H1 (cell line): ENCODE data around the gene BRD7. TPM values are rescaled to one million over a fixed set of nuclear protein-coding genes. Genes with fewer than 3 reads are reported as not detected.

ENCODE experiments used
- CTCF ChIA-PET: fragments of 300-600 bp; sonication (Branson Sonifier 250); formaldehyde crosslinking; loops from one replicate; lab custom pipeline; 2021; ENCODE audit not compliant: partially characterized antibody; lab: Charles Lee
- POLR2A ChIA-PET: fragments of 300-600 bp; sonication (Branson Sonifier 250); formaldehyde crosslinking; loops from one replicate; lab custom pipeline; 2021; ENCODE audit warnings: inconsistent platforms; ENCODE audit not compliant: partially characterized antibody; lab: Charles Lee
- DNase-seq, 2 experiments: peaks; one replicate each; pipeline versions ENCODE4 v3.0.0 to v3.0.0-alpha.2; 2010 to 2022; ENCODE audit warnings: low spot score in 2 of 2, low read depth in 1 of 2, mixed read lengths in 1 of 2
- FAIRE-seq: peaks from 2 replicates; lab custom pipeline; 2011; peaks lifted over from hg19 to GRCh38; lab: Jason Lieb, UNC
- H2AFZ ChIP-seq: 2 replicates; pipeline ENCODE4 v1.8.1; 2012; ENCODE audit warnings: low read length, inconsistent platforms
- H2AK5ac ChIP-seq: 2 replicates; pipeline ENCODE4 v1.6.1; 2013; ENCODE audit warnings: low read depth, low read length
- H2BK120ac ChIP-seq: replicated peaks from 2 replicates; pipeline ENCODE3; 2013; ENCODE audit warnings: low read depth, low read length, inconsistent platforms
- H2BK12ac ChIP-seq: 2 replicates; pipeline ENCODE4 v1.6.1; 2013; ENCODE audit warnings: low read depth, low read length
- H2BK15ac ChIP-seq: 2 replicates; pipeline ENCODE4 v1.6.1; 2013; ENCODE audit warnings: low read length
- H2BK20ac ChIP-seq: 2 replicates; pipeline ENCODE4 v1.6.1; 2013; ENCODE audit warnings: low read length
- H2BK5ac ChIP-seq: 2 replicates; pipeline ENCODE4 v1.6.1; 2013; ENCODE audit warnings: low read depth, low read length
- H3K14ac ChIP-seq: 2 replicates; pipeline ENCODE4 v1.6.1; 2013; ENCODE audit warnings: inconsistent platforms; ENCODE audit not compliant: insufficient read length
- H3K18ac ChIP-seq: 2 replicates; pipeline ENCODE4 v1.6.1; 2013; ENCODE audit warnings: low read length; ENCODE audit errors: extremely low read depth
- H3K23ac ChIP-seq: 2 replicates; pipeline ENCODE4 v1.6.1; 2013; ENCODE audit warnings: inconsistent platforms; ENCODE audit not compliant: insufficient read length
- H3K23me2 ChIP-seq: 2 replicates; pipeline ENCODE4 v1.6.1; 2013; ENCODE audit warnings: low read depth, low read length
- H3K27ac ChIP-seq: 2 replicates; pipeline ENCODE4 v1.6.1; 2011; ENCODE audit warnings: low read depth, low read length, inconsistent platforms
- H3K27me3 ChIP-seq, 4 experiments: replicated peaks in 1 of 4; 1 replicate in 1 of 4; 2 replicates in 3 of 4; pipeline versions ENCODE4 v1.6.1 to v1.8.1; 2011 to 2013; ENCODE audit warnings: low read length in 3 of 4, mild to moderate bottlenecking in 3 of 4, inconsistent platforms in 2 of 4, mixed read lengths in 2 of 4, moderate library complexity in 1 of 4; ENCODE audit not compliant: control insufficient read depth in 3 of 4, insufficient read depth in 3 of 4; ENCODE audit errors: extremely low read depth in 1 of 4
- H3K36me3 ChIP-seq, 4 experiments: 2 replicates each; pipeline versions ENCODE4 v1.6.1 to v1.8.1; 2011 to 2013; ENCODE audit warnings: mild to moderate bottlenecking in 4 of 4, low read length in 3 of 4, moderate library complexity in 2 of 4, control low read depth in 1 of 4, inconsistent platforms in 1 of 4; ENCODE audit not compliant: insufficient read depth in 4 of 4, control insufficient read depth in 2 of 4
- H3K4ac ChIP-seq: replicated peaks from 2 replicates; pipeline ENCODE3; 2013; ENCODE audit warnings: low read length, low read depth, mixed read lengths, inconsistent platforms; ENCODE audit not compliant: insufficient read length
- H3K4me1 ChIP-seq, 4 experiments: replicated peaks in 1 of 4; 1 replicate in 1 of 4; 2 replicates in 3 of 4; pipeline versions ENCODE4 v1.6.1 to v1.8.1; 2011 to 2013; ENCODE audit warnings: low read length in 3 of 4, inconsistent platforms in 2 of 4, mixed read lengths in 1 of 4; ENCODE audit not compliant: insufficient read depth in 4 of 4, control insufficient read depth in 3 of 4
- H3K4me2 ChIP-seq, 2 experiments: 2 replicates each; pipeline versions ENCODE4 v1.6.1 to v1.8.1; 2011 to 2013; ENCODE audit warnings: low read depth in 2 of 2, low read length in 2 of 2, control low read depth in 1 of 2, inconsistent platforms in 1 of 2, mild to moderate bottlenecking in 1 of 2; ENCODE audit not compliant: insufficient read depth in 1 of 2
- H3K4me3 ChIP-seq, 4 experiments: fragments of 200-600, 300-600 bp in 1 of 4; sonication (generic), shearing (Covaris generic), sonication (Bioruptor Twin) in 1 of 4; 2 replicates each; pipeline versions ENCODE4 v1.5.1 to v1.8.1; 2011 to 2016; ENCODE audit warnings: low read length in 4 of 4, low read depth in 3 of 4, control low read depth in 2 of 4, inconsistent platforms in 2 of 4, mild to moderate bottlenecking in 2 of 4, mixed read lengths in 1 of 4, moderate library complexity in 1 of 4; ENCODE audit not compliant: insufficient read depth in 2 of 4; ENCODE audit errors: extremely low read depth in 1 of 4
- H3K56ac ChIP-seq: replicated peaks from 2 replicates; pipeline ENCODE3; 2013; ENCODE audit warnings: low read depth, mild to moderate bottlenecking, mixed read lengths, low read length, inconsistent platforms; ENCODE audit not compliant: insufficient read length
- H3K79me1 ChIP-seq: 2 replicates; pipeline ENCODE4 v1.6.1; 2013; ENCODE audit warnings: low read depth, low read length, control low read depth
- H3K79me2 ChIP-seq, 2 experiments: 2 replicates each; pipeline versions ENCODE4 v1.6.1 to v1.8.1; 2012 to 2013; ENCODE audit warnings: low read length in 2 of 2, mild to moderate bottlenecking in 2 of 2, inconsistent platforms in 1 of 2; ENCODE audit not compliant: insufficient read depth in 2 of 2, control insufficient read depth in 1 of 2
- H3K9ac ChIP-seq, 4 experiments: replicated peaks in 1 of 4; 1 replicate in 1 of 4; 2 replicates in 3 of 4; pipeline versions ENCODE4 v1.6.1 to v1.8.1; 2011 to 2013; ENCODE audit warnings: low read depth in 3 of 4, low read length in 3 of 4, control low read depth in 2 of 4, mild to moderate bottlenecking in 2 of 4, moderate library complexity in 2 of 4, inconsistent platforms in 1 of 4; ENCODE audit errors: extremely low read depth in 1 of 4
- H3K9me3 ChIP-seq, 2 experiments: 2 replicates each; pipeline versions ENCODE4 v1.6.1 to v1.8.1; 2012 to 2013; ENCODE audit warnings: mild to moderate bottlenecking in 2 of 2, moderate library complexity in 2 of 2, control low read depth in 1 of 2, inconsistent platforms in 1 of 2, low read depth in 1 of 2, low read length in 1 of 2, mixed read lengths in 1 of 2; ENCODE audit not compliant: insufficient read depth in 2 of 2
- H4K20me1 ChIP-seq, 2 experiments: replicated peaks in 1 of 2; 2 replicates each; pipeline versions ENCODE3 to v1.8.1; 2011 to 2013; ENCODE audit warnings: inconsistent platforms in 2 of 2, low read length in 2 of 2, mild to moderate bottlenecking in 1 of 2; ENCODE audit not compliant: insufficient read depth in 2 of 2, control insufficient read depth in 1 of 2
- H4K5ac ChIP-seq: 2 replicates; pipeline ENCODE4 v1.6.1; 2013; ENCODE audit warnings: low read length, low read depth, mixed read lengths, inconsistent platforms; ENCODE audit not compliant: insufficient read length
- H4K8ac ChIP-seq: 2 replicates; pipeline ENCODE4 v1.8.0; 2013; ENCODE audit warnings: mild to moderate bottlenecking, moderate library complexity, low read length, inconsistent platforms; ENCODE audit not compliant: insufficient read depth; ENCODE audit errors: extremely low read depth
- H4K91ac ChIP-seq: replicated peaks from 2 replicates; pipeline ENCODE3; 2013; ENCODE audit warnings: low read length, mixed read lengths, inconsistent platforms; ENCODE audit not compliant: insufficient read length
- CTBP2 ChIP-seq: IDR thresholded peaks from 2 replicates; pipeline ENCODE4 v1.7.0; 2011; ENCODE audit warnings: borderline replicate concordance, mild to moderate bottlenecking, moderate library complexity, mixed read lengths, low read length; ENCODE audit not compliant: insufficient read depth, insufficient read length
- GABPA ChIP-seq: IDR thresholded peaks from 2 replicates; pipeline ENCODE4 v1.6.1; 2011; ENCODE audit warnings: mild to moderate bottlenecking, low read length, moderate library complexity, borderline replicate concordance; ENCODE audit not compliant: insufficient read depth
- HDAC2 ChIP-seq, 2 experiments: fragments of 300-600 bp in 1 of 2; sonication (generic) in 1 of 2; IDR thresholded peaks; 2 replicates each; pipeline ENCODE4 v1.6.1; 2011 to 2012; ENCODE audit warnings: low read depth in 2 of 2, low read length in 2 of 2, mild to moderate bottlenecking in 2 of 2, moderate library complexity in 2 of 2, borderline replicate concordance in 1 of 2, inconsistent platforms in 1 of 2
- JUND ChIP-seq: IDR thresholded peaks from 2 replicates; pipeline ENCODE4 v1.6.1; 2011; ENCODE audit warnings: mild to moderate bottlenecking, improper control_type of control experiment, low read length
- MAFK ChIP-seq: IDR thresholded peaks from 2 replicates; pipeline ENCODE4 v1.6.1; 2012; ENCODE audit warnings: low read depth, mild to moderate bottlenecking, improper control_type of control experiment, low read length
- NANOG ChIP-seq: IDR thresholded peaks from 2 replicates; pipeline ENCODE4 v1.6.1; 2011; ENCODE audit warnings: low read length, low read depth, mild to moderate bottlenecking, inconsistent platforms; ENCODE audit not compliant: insufficient read depth, poor library complexity, severe bottlenecking
- SP4 ChIP-seq: IDR thresholded peaks from 2 replicates; pipeline ENCODE4 v1.6.1; 2012; ENCODE audit warnings: low read length, inconsistent platforms
- ZNF274 ChIP-seq: IDR thresholded peaks from 2 replicates; pipeline ENCODE4 v1.7.0; 2012; ENCODE audit warnings: low read length, borderline replicate concordance; ENCODE audit errors: extremely low read depth
- WGBS, 2 experiments: shearing (Covaris generic) in 1 of 2; methylation state at CpG; one replicate each; pipeline versions ENCODE4 v1.1.6 to v1.1.7; 2013 to 2015; ENCODE audit warnings: low lambda C conversion rate in 2 of 2, mixed read lengths in 2 of 2, inconsistent platforms in 1 of 2, low coverage in 1 of 2, missing lambda C conversion rate in 1 of 2; ENCODE audit not compliant: insufficient replicate concordance in 2 of 2, insufficient coverage in 1 of 2, insufficient read length in 1 of 2; ENCODE audit errors: extremely low coverage in 1 of 2, missing lambda C conversion rate in 1 of 2; 5-methylcytosine and 5-hydroxymethylcytosine counted together
- polyA plus RNA-seq, 7 experiments: library from polyadenylated mRNA; depleted of rRNA in 3 of 7; stranded (reverse) in 5 of 7; unstranded in 2 of 7; fragments of >200 nt in 5 of 7; fragments of 200-250 nt in 2 of 7; gene quantifications; 1 replicate in 5 of 7; 2 replicates in 1 of 7; 4 replicates in 1 of 7; pipeline versions ENCODE4 v1.2.1 to v1.2.3, GENCODE V29; 2011 to 2013; ENCODE audit warnings: missing spikeins in 2 of 7, mixed read lengths in 2 of 7
- total RNA-seq: library from RNA; stranded (reverse); fragmentation: NEBNext Ultra II Directional; extraction: Animal tissue kit (Norgen Biotek cat#: 25700); gene quantifications from 2 replicates; pipeline ENCODE4 v1.2.1, GENCODE V29; 2021

The BRD7 gene
- total and polyA plus RNA-seq, 2 of the 8 experiments (the other 6 are each of a cell fraction or from before 2014, with no cell fraction given), result 42.5 to 120 TPM

DNA sequence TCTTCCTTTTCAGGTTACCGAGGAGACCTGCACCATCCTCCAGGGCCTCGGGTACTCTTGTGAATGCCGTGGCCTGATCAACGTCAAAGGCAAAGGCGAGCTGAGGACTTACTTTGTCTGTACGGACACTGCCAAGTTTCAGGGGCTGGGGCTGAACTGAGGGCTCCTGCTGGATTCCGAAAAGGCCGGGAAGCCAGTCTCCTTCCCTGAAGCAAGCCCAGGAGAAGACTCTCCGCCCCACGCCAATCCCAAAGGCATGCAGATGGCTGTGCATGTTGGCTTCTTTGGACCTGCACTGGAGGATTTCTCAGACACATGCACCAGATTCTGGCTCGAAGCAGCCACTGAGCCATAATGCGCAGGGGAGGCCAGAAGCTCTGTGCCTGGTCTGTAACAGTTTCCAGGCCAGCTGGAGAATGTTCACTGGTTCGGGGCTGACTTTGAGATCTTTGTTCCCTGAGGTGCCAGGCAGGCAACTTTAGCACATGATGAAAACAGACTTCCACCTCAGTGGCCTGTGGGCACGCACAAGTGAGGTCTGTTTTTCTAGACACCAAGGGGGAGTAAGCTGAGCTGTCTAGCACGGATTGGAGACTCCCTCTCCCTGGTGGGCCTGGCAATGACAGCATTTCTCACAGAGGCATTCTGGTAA is 53.3 kb downstream of the BRD7 start:
- Histone ChIP-seq H3K79me1 (no peaks in the 10 kb centered on the region; the same call in 1 of the 2 replicates), H2BK15ac (no peak overlapping the region), H3K14ac (no peak overlapping the region), H2BK120ac (no peak overlapping the region), H3K27ac (no peak overlapping the region), H2AFZ (no peak overlapping the region), H3K23ac (no peak overlapping the region), H4K5ac (no peak overlapping the region), H3K56ac (no peak overlapping the region), H3K79me2 (no peaks in the 10 kb centered on the region), H4K91ac (no peak overlapping the region), H3K4me2 (no peak overlapping the region), H3K27me3 (no peaks in the 10 kb centered on the region), H2BK20ac (no peak overlapping the region), H3K4me3 (no peak overlapping the region), H4K20me1 (peaks cover 3 to 4% of the 10 kb centered on the region in 2 experiments), H2AK5ac (no peak overlapping the region), H3K9me3 (no peaks in the 10 kb centered on the region), H3K9ac (no peak overlapping the region), H3K18ac (no peak overlapping the region), H3K23me2 (no peaks in the 10 kb centered on the region), H2BK5ac (no peak overlapping the region), H4K8ac (no peak overlapping the region), H3K4ac (no peak overlapping the region), H3K36me3 (peaks cover 10 to 64% (median 32%) of the 10 kb centered on the region in 4 experiments), H3K4me1 (no peaks in the 10 kb centered on the region; a peak in 1 of 7 replicates), H2BK12ac (no peak overlapping the region)
- ChIA-PET POLR2A (no interaction called here), CTCF (interaction anchor here (1.0 to 5.7 kb wide), 6 partner anchors 10 to 355 kb away, joined by 4 to 38 read pairs (median 4); no protein-coding TSS in a partner anchor)
- TF ChIP-seq GABPA, result no peak
- no peak for TF ChIP-seq ZNF274
- TF ChIP-seq JUND, result no peak
- no peak for TF ChIP-seq MAFK
- no peak for TF ChIP-seq HDAC2 (IDR thresholded peaks at IDR 0.05; ENCODE audit: borderline replicate concordance in 1 of 2, low read depth in 2 of 2, low read length in 2 of 2)
- TF ChIP-seq NANOG, result no peak
- TF ChIP-seq CTBP2, result no peak
- TF ChIP-seq SP4, result no peak
- FAIRE-seq, result no peak
- WGBS, 2 experiments, result 90% methylated on average over 15 of the region's 15 CpGs; no CpG with 5 or more reads in 1 of the 2 experiments
- no peak for DNase-seq
